Measurements from ENCODE around the gene AGBL4.
"Not testable (repeated sequence)": the region's sequence is repeated elsewhere in the genome, so short reads cannot be mapped to it uniquely, and the experiment has no call there.

Gene AGBL4

DNA sequence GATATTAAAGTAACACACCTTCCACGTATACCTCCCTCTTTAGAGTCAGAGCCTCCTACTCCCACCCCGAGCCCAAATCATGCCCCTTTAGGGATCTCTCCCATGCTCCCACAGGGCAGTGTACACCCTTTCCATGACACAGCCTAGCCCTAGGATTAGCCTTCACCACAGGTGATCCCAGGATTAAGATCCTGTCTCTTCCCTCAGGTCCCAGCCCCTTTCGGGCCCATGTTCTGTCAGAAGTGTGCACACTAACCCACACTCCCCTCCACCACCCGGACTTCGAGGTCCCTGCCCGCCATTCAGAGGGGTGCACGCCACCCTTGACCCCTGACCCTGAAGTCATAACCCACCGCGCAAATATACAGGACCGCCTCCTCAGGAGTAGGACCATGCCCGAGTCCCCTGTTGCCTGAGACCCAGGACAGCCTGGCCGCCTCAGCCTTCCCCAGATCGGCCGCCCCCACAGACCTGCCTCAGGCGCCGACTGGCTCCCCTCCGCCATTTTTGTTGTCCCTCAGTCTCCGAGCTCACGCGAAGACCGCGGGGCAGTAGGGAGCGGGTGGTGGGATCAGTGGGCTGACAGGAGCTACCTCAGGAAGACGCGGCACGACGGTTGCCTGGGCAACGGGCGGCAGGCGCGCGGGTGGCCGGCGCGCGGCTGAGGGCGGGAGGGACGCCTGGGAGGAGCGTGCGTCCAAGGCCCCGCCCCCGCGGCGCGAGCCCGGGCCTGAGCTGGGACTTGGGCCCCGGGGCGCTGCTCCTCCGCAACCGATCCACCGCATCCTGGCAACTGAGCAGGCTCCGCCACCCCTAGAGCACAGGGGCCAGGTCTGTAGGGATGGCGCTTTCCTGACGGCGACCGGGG is at the start of gene AGBL4:
Gene AGBL4 (minus strand): TSS at position 663 of the 868 bp plus-strand sequence.
- DNase-seq (ENCODE audit: low read depth in 2 of 2) = peak; percentile 1 to 2

DNA sequence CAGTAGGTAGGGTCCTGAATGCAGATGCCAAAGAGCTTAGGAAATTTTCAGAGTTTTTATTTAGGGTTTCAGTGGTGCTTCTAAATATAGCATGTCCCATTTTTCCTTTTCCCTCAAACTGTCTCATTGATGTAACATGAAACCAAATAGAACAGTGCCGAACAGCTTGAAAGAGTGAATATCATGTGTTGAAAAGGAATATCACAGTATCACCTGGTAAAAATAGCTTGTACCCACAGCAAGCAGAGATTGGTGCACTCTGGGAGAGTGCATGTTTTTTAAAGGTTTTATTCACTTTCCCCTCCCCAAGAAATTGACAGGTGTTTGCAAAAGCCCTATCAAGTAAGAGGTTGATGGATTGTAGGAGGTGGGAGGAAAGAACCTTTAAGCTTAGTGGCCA is 43.1 kb upstream of the AGBL4 start:
- DNase-seq (ENCODE audit: low read depth in 2 of 2) = no peak

DNA sequence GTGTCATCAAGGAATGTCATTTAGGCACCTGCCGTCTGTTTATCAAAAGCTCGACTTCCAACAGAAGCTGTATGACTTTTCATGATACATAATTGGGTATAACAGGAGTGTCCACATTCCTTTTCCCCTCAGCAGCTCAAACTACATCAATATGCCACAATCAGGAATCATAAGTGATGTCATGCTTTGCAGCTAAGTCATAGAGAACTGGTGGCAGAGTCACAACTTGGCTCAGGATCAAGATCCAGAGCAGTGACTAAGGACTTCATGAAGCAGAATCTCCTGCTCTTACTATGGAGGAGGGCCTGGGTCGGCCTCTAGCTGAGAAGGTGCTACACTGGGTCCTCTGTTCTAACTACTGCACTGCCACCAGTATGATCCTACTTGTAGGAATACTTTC is 36.5 kb upstream of the AGBL4 start:
- DNase-seq (ENCODE audit: low read depth in 2 of 2) = no peak

DNA sequence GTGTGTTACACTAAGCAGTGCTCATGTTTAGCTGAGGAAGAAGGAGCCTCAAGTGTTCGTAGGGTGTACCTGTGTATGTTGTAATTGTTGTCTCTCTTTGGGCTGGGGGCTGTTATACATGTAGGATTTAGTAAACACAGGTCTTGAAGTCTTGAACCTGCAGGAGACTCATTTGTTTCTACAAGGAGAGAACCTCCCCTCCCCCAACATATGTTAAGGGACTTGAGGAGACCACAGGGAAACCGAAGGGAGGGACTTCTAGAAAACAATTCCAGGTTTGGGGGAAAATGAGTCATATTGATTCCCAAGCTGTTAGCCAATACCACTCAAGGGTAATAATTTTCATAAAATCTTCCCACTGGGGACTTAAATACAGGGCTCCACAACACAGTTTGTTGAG is 25.0 kb upstream of the AGBL4 start:
- DNase-seq (ENCODE audit: low read depth in 2 of 2) = no peak

DNA sequence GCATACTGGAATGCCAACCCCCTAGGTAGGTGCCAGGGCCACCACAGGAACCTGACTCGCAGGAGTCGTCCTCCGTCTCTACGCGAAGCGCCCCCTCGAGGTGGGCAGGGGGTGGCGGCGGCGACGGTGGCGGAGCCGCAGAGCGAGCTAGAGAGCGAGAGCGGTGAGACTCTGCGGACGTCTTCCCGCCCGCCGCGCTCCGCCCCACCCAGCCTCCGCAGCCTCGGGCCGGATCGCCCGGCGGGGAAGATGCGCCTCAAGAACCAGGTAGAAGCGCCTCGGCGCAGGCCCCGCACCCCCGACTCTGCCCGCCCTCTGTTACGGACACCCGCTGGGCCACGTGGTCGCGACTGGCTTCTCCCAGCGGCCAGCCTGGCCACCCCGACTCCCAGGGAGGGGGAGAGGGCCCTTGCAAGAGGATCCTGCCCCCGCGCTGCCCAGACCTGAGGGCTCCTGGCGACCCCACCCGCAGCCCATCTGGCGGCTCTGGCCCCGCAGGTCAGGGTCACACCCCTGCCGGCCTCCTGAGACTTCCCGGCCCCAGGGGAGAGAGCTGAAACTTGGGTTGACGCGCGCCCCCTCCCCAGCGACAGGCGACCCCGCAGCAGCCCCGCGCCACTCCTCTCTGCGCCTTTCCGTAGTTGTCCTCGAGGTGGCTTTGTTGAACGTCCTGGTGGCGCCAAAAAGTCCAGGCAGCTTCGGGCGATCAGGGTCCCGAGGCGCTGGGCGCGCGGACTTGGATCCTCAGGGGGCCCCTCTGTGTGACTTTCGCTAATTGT is 24.4 kb upstream of the AGBL4 start:
- no peak for DNase-seq (ENCODE audit: low read depth in 2 of 2)

DNA sequence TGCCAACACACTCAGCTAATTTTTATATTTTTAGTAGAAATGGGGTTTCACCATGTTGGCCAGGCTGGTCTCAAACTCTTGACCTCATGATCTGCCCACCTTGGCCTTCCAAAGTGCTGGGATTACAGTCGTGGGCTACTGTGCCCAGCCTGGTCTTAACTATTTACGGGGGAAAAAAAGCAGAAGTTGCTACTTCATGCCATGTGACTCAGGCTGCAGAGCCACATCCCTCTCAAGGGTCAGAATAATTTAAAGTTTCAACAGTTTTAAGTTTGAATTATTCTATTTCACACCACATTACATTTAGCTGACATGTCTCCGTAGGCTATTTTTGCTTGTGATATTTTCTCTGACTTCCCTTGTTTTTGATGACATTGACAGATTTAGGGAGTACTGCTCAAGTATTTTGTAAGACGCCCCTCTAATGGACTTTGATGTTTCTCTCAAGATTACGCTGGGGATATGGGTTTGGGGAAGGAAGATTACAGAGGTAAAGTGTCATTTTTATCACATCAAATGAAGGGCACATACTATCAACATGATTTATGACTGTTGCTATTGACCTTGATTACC is 14.6 kb upstream of the AGBL4 start:
- no peak for DNase-seq (ENCODE audit: low read depth in 2 of 2)

DNA sequence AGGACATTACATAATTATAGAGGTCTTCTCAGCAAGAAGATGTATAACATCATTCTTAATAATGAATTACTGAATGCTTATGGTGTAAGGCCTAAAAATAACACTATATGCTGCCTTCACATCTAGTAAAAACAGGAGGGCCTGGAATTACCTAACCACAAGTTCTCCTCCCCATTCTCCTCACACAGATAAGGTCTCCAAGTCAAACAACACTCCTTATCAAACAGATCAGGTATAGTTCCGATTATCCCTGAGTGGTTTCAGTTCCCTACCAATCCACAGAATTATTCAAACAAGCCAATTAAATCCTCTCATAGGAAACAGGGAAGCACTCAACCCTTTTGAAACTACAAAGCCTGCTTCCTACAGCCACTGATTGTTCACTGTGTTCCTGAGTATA is 4.0 kb upstream of the AGBL4 start:
- DNase-seq (ENCODE audit: low read depth in 2 of 2) = no peak

DNA sequence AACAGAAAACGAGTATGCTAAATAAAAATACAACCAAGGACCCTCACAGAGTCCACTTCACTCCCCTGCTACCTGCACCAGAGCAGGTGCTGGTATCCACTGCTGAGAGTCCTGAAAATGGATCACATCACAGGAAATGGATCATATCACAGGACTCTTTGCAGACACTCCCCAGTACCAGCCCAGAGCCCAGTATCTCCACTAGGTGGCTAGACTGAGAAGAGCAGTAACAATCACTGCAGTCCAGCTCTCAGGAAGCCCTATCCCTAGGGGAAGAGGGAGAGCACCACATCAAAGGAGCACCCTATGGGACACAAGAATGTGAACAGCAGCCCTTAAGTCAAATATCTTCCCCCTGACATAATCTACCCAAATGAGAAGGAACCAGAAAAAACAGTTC is 28.0 kb downstream of the AGBL4 start:
- DNase-seq (ENCODE audit: low read depth in 2 of 2) = no peak

DNA sequence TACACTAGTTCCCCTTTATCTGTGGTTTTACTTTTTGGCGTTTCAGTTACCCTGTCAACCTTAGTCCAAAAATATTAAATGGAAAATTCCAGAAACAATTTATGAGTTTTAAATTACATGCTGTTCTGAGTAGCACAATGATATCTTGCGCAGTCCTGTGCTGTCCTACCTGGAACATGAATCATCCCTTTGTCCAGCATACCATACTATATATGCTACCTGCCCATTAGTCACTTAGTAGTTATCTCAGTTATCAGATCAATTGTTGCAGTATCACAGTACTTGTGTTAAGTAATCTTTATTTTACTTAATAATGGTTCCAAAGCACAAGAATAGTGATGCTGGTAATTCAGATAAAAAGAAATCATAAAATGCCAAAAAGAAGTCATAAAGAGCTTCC is 52.7 kb downstream of the AGBL4 start:
- DNase-seq (ENCODE audit: low read depth in 2 of 2) = no peak

DNA sequence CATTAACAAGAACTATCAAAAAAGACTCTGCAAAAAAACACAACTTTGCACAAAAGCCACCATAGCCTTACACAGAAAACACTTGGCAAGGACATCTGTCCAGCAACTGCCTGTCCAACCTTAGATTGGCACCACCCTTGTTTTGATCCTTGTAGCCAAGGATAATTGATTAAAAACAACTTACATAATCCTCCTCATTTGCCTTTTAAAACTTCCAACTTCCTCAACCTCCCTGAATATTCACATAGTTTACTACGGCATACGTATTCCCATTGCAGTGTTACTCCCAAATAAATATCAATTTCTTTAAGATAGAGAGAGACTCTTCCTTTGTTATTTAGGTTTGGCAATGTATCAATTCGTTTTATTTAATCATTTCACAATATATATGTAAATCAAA is 72.4 kb downstream of the AGBL4 start:
- DNase-seq (ENCODE audit: low read depth in 2 of 2) = no peak

DNA sequence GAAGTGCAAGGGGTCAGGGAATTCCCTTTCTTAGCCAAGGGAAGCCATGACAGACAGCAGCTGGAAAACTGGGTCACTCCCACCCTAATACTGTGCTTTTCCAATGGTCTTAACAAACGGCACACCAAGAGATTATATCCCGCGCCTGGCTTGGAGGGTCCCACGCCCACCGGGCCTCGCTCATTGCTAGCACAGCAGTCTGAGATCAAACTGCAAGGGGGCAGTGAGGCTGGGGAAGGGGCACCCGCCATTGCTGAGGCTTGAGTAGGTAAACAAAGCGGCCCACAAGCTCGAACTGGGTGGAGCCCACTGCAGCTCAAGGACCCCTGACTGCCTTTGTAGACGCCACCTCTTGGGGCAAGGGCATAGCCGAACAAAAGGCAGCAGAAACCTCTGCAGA is 108.5 kb downstream of the AGBL4 start:
- not testable (repeated sequence) for DNase-seq (ENCODE audit: low read depth in 2 of 2)

DNA sequence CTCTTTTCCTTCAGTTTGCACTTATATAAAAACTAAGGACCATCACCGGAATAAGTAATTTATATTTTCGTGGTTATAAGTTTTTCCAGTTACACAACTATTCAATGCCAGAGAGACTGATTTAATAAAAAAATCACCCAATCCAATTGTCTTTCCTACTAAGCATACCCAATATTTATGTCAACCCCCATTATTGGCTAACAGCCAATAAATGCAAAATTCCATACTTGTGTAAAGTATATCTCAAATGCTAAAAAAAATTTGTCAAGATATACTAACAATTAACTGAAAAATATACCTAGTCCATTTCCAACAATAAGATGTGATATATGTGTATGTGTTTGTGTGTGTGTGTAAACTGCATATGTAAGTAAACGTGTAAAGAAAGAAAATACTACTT is 117.4 kb downstream of the AGBL4 start:
- no peak for DNase-seq (ENCODE audit: low read depth in 2 of 2)

DNA sequence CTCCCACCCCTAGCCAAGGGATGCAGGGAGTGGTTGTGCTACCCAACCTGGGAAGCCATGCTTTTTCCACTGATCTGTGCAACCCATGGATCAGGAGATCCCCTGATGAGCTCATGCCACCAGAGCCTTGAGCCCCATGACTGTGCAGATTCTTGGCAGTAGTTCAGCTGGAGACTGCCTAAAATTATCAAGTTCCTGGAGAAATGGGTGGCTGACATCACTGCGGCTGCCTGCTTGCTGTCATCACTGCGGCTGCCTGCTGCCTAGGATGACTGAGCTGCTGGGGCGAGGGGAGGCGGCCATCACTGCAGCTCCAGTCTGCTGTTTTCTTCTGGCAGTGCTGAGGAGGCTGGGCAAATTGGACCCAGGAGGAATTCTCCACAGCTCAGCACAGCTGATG is 159.2 kb downstream of the AGBL4 start:
- no peak for DNase-seq (ENCODE audit: low read depth in 2 of 2)

DNA sequence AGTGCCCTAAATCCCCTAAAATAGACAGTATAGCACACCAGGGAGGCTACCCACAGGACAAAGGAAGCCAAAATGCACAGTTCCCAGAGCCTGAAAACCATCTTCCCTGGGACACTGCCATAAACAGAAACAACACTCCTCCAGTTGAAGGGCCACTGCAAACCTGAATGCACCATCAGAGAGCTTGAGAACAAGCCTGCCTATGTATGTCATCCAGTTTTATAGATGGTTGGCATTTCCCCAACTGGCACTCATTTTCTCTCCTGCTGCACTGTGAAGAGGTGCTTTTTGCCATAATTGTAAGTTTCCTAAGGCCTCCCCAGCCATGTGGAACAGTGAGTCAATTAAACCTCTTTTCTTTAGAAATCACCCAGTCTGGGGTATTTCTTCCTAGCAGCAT is 169.0 kb downstream of the AGBL4 start:
- no peak for DNase-seq (ENCODE audit: low read depth in 2 of 2)

DNA sequence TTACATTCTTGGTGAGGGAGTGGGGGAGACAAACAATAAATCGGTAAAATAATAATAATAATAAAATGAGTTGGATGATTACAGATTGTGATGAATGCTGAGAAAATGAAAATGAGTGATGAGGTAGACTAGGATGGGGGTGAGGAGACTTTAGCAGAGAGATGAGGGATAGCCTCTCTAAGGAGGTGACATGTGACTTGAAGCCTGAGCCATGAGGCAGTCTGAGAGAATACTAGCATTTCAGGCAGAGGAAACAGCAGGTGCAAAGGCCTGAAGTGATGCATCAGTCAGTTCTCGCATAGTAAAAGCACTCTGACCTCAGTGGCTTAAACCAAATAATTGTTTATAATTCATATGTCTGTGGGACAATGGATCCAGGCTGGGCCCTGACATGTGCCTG is 181.2 kb downstream of the AGBL4 start:
- DNase-seq (ENCODE audit: low read depth in 2 of 2) = no peak

DNA sequence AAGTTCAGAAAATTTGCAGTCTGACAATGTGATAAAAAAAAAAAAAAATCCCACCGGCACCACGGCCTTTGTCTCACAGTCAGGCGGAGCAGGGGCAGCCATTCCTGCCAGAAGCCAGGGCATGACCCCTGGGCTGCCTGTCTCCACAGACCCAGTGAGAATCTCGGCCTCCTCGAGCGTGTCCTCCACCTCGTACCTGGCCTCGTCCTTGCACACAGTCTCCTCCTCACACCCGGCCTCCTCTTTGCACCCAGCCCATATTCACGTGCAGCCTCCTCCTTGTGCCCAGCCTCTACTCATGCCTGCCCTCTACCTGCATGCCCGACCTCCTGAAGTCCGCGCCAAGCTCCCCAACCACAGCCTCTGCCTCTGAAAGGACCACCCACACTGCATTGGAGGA is 182.0 kb downstream of the AGBL4 start:
- DNase-seq (ENCODE audit: low read depth in 2 of 2) = no peak

DNA sequence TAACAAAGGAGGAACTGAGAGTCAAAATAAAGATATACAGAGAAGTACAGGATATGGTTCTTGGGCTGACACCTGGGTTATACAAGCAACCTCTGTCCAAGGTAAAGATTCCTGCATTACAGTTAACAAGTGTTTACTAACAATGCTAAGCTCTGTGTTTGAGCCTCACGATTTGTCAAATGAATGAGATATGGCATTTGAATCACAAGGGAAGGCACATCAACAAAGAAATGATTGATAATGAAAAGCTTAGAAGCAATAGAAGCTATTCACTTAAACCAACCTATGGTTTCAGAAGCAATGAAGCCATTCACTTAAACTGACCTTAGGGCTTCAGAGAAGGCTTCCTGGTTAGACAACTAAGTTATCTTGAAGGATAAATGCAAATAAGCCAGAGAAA is 199.5 kb downstream of the AGBL4 start:
- no peak for DNase-seq (ENCODE audit: low read depth in 2 of 2)

DNA sequence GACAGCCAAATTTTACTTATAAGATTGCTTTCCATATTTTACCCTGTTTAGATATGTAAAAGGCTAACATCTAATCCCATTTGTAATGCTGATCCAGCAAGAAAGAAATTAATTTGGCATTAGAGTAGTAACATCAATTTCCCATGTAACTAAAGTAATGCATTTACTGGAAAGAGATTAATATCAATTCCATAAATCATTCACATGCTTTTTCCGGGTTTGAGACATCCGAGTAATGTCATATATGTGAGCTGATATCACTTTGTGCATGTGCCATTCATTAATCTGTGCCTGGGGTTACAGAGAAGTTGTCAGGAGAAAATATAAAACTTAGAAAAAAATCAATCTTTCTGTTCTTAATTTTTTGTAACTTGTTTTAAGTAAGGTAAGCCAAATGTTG is 206.1 kb downstream of the AGBL4 start:
- no peak for DNase-seq (ENCODE audit: low read depth in 2 of 2)

DNA sequence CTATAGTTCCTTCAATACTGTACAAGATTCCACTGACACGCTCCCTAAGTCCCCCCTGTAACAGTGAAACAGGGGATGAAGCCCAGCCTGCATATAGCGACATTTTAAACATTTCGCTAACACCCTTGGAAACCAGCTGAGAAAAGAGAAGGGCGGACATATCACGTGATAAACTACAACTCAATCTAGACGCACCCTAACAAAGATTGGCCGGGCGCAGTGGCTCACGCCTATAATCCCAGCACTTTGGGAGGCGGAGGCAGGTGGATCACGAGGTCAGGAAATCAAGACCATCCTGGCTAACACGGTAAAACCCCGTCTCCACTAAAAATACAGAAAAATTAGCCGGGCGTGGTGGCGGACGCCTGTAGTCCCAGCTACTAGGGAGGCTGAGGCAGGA is 236.7 kb downstream of the AGBL4 start:
- DNase-seq (ENCODE audit: low read depth in 2 of 2) = not testable (repeated sequence)

DNA sequence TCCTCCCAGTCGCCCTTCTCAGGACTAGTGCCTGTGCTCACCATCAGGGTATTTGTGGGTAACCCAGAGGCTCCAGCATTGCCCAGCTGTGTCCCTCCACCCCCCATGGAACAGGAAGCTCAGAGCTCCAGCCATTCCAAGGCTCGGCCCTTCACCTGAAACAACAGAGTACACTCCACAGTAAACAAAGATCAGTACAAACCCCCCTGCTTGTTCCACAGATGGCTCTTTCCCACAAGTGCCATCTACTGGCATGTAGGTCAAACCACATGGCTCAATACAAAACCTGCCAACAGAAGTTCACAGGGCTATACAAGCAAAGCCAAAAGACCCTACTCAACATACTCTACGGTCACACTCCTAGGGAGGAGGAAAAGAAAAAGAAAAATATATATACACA is 258.7 kb downstream of the AGBL4 start:
- DNase-seq (ENCODE audit: low read depth in 2 of 2) = no peak

DNA sequence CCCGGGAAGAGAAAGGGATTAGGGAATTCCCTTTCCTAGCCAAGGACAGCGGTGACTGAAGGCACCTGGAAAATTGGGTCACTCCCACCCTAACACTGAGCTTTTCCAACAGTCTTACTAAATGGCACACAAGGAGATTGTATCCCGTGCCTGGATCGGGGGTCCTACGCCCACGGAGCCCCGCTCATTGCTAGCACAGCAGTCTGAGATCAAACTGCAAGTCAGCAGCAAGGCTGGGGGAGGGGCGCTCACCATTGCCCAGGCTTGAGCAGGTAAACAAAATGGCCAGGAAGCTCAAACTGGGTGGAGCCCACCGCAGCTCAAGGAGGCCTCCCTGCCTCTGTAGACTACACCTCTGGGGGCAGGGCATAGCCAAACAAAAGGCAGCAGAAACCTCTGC is 285.6 kb downstream of the AGBL4 start:
- DNase-seq (ENCODE audit: low read depth in 2 of 2) = not testable (repeated sequence)

DNA sequence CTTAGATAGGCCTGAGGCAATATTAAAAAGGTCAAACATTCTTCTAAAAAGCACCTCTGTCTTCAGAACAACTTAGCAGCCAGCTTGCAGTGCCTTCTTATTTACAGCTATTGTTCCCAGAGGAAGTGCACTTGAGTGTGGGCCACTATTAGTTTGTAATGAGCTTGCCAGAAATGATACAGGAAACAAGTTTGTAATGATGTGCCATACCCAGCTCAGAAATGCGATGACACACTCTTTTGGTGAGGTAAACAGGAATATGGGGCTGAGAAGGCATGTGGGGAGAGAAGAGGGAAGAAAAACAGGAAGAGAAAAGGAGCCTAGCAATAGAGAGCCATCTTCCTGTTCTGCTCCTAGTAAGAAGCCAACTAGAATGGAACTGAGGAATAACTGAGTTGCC is 295.4 kb downstream of the AGBL4 start:
- DNase-seq (ENCODE audit: low read depth in 2 of 2) = no peak

DNA sequence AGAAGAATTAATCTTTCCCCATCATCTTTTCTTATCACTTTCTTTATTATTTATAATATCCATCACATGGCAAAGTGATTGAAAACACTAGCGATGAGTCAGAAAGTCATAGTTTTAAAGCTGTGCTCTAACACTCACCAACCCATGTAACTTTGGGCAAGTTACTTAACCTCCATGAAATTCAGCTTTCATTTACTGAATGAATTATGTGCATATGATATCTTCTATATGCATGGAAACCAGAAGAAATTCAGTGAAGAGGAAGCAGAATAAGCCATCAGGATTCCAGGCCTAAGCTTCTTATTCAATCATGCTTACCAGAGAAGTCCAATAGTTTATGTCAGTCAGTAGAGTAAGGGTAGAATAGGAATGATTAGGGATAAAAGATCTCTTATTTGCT is 300.1 kb downstream of the AGBL4 start:
- DNase-seq (ENCODE audit: low read depth in 2 of 2) = no peak
